ENCODE data around the gene ENTREP1.

GRCh38 chr9:69385581-69386033 is 60.6 kb downstream of the ENTREP1 start:
- no peak for TF ChIP-seq CTCF (conservative IDR thresholded peaks at IDR 0.05; ENCODE audit: low read depth, low read length)
- no peak for TF ChIP-seq POLR2A (IDR thresholded peaks at IDR 0.05; ENCODE audit: low read depth, low read length)
- TF ChIP-seq RFX5 (IDR thresholded peaks at IDR 0.05; ENCODE audit: low read depth, low read length): no peak
- no peak for TF ChIP-seq BHLHE40 (IDR thresholded peaks at IDR 0.05; ENCODE audit: low read depth, low read length)
- no peak for TF ChIP-seq RCOR1 (IDR thresholded peaks at IDR 0.05; ENCODE audit: insufficient replicate concordance, low read length)

Data from IMR-90 (cell line).